Measurements from ENCODE around the gene ZNF862.

ZNF862 gene

DNA sequence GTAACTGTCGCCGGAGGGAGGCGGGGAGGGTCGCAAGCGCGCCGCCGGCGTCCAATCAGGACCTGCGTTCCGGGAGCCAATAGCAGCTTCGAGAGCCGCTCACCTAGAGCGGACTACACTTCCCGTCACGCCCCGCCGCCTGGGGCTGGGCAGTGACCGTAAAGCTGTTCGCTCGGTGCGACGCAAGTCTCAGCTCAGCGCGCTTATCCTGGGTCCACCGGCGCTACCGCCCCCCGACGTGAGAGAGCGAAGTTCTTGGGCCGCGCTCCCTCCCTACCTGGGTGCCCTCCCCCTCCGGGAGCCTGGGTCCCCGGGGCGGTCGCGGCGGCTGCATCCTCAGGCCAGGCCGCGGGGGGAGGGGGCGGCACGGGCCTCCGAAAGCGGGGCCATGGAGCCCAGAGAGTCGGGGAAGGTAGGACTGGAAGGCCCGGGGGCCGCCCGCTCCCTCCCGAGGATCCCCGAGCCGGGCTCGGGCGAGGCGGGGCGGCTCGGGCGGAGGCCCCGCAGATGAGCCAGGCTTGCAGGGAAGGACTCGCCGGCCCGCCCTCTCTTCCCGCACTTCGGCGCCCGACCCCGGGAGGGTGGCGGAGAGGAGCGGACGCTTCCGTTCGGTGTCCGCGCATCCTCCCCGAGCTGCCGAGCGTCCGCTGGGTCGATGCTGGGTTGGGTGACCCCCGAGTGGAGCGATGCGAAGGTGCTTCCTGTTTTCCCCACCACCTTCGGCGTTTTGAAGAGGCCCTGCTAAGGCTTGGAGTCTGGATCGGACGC lies at the start of gene ZNF862:
Gene ZNF862 (plus strand): TSS at position 152 of the 768 bp plus-strand sequence. CDS start 237 bp downstream, at position 389.
- peak; percentile 87 to 95 (median 93) for DNase-seq

DNA sequence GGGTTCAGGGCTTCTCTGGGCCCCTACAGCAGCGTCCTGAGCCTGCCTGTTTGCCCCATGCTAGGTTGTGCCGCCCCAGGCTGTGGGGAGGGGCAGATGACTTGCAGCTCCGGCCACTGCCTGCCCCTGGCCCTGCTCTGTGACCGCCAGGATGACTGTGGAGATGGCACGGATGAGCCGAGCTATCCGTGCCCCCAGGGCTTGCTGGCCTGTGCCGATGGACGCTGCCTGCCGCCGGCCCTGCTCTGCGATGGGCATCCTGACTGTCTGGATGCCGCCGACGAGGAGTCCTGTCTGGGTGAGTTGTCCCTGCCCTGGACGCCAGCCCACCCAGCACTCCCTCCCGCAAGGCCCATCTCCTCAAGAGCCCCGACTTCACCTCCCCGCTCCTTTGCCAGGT lies 49.1 kb upstream of the ZNF862 start:
- DNase-seq, result no peak

DNA sequence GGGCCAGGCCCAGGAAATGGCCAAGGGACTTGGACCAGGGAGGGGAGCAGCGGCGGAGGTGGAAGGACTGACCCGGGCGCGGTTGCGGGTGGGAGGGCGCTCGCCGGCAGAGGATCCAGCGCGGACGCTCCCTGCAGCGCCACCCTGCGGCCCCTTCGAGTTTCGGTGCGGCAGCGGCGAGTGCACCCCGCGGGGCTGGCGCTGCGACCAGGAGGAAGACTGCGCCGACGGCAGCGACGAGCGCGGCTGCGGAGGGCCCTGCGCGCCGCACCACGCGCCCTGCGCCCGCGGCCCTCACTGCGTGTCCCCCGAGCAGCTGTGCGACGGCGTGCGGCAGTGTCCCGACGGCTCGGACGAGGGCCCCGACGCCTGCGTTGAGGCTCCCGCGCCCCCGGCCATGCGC lies 48.0 kb upstream of the ZNF862 start:
- no peak for DNase-seq

DNA sequence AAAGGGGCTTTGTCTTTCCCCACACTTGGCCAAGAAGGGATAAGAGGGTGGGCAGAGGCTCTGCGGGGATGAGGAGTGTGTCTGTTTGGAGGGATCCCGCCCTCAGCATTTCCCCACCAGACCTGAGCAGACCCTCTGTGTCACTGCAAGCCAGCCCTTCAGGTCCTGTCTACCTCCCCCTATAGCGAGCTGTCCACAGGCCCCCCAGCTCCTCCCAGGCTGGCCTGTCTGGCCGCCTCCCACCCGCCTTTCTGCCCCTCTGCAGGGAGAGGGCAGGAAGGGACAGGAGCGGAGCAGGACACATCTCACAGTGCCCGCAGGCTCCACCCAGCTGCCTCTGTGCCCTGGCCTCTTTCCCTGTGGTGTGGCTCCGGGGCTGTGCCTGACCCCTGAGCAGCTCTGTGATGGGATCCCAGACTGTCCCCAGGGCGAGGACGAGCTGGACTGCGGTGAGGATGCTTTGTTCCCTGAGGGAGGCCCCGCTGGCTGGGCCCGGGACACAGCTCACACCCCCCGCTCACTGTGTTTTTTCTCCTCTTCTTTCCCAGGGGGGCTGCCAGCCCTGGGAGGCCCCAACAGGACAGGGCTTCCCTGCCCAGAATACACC lies 47.3 kb upstream of the ZNF862 start:
- DNase-seq, result no peak

DNA sequence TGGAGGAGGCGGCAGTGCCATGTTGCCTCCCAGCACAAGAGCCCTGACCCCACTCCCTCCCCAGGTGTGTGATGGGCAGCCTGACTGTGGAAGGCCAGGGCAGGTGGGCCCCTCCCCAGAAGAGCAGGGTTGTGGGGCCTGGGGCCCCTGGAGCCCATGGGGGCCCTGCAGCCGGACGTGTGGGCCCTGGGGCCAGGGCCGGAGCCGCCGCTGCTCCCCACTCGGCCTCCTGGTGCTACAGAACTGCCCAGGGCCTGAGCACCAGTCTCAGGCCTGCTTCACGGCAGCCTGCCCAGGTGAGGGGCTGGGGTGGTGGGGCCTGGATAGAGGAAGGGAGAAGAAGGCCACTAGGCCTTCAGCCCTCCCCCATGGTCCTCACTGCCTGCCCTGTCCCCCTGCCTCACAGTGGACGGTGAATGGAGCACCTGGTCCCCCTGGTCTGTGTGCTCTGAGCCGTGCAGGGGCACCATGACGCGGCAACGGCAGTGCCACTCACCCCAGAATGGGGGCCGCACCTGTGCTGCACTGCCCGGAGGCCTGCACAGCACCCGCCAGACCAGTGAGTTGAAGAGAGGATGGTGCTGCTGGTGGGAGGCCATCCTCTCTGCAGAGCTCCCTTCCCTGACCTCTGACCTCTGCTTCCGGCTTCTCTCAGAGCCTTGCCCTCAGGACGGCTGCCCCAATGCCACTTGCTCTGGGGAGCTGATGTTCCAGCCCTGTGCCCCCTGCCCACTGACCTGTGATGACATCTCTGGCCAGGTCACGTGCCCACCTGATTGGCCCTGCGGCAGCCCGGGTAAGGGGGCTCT lies 46.6 kb upstream of the ZNF862 start:
- DNase-seq, result no peak

DNA sequence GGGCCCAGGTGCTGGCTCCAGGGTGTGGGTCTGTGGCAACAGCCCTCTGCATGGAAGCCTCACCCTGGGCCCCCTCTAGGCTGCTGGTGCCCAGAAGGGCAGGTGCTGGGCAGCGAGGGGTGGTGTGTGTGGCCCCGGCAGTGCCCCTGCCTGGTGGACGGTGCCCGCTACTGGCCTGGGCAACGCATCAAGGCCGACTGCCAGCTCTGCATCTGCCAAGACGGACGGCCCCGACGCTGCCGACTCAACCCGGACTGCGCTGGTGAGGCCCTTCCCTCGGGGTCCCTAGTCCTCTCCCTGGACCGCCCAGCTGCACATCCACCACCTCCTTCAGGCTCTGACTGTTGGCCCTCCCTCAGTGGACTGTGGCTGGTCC lies 46.0 kb upstream of the ZNF862 start:
- DNase-seq, result no peak

DNA sequence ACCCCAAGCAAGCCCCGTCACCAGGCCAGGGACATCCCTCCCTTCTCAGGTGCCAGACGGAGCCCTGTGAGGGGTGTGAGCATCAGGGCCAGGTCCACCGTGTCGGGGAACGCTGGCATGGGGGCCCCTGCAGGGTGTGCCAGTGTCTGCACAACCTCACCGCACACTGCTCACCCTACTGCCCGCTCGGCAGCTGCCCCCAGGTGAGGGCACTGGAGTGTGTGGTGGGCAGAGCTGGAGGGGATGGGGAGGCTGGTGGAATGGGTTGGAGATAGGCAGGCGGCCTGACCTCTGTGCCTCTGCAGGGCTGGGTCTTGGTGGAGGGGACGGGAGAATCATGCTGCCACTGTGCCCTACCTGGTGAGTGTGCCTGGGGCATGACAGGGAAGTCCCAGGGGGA lies 44.9 kb upstream of the ZNF862 start:
- no peak for DNase-seq

DNA sequence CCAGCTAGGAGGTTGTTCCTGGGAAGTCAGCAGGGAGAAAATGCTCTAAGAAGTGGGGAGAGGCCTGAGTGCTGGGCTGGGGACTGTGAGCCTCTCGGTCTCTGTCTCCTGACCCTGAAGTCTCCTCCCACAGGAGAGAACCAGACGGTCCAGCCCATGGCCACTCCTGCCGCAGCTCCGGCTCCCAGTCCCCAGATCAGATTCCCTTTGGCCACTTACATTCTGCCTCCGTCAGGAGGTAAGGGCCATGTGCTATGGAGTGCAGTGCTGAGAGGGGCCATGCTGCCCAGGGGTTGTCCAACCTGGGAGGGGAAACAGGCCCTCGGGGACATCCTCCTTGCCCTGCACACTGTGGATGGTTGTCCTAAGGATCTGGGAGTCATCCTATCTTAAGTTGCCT lies 43.5 kb upstream of the ZNF862 start:
- DNase-seq, result no peak

DNA sequence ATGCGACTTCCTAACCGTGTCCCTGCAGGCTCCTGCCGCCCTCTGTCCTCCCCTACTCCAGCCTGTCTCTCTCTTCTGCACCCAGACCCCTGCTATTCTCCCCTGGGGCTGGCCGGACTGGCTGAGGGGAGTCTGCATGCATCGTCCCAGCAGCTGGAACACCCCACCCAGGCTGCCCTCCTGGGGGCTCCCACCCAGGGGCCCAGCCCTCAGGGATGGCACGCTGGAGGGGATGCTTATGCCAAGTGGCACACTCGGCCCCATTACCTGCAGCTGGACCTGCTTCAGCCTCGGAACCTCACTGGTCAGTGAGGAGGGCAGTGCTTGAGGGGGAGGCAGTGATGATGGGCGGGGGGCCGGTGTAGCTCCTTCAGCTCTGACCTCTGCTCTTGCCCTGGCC lies 43.0 kb upstream of the ZNF862 start:
- DNase-seq, result no peak

DNA sequence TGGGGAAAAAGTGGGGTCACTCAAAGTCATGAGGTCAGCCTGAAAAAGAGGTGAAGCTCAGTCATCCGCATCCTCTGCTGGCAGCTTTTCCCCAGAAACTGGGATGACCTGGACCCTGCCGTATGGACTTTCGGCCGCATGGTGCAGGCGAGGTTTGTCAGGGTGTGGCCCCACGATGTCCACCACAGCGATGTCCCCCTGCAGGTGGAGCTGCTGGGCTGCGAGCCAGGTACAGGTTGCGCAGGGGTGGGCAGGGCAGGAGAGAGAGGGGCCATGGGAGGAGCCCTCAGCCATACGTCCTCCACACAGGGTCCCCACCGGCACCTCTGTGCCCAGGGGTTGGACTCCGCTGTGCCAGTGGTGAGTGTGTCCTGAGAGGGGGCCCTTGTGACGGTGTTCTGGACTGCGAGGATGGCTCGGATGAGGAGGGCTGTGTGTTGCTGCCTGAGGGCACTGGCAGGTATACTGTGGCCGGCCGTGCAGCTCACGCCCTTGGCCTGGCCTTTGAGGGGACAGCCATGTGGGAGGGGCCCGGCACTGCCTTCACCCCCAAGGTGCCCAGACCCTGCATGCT lies 41.8 kb upstream of the ZNF862 start:
- no peak for DNase-seq

DNA sequence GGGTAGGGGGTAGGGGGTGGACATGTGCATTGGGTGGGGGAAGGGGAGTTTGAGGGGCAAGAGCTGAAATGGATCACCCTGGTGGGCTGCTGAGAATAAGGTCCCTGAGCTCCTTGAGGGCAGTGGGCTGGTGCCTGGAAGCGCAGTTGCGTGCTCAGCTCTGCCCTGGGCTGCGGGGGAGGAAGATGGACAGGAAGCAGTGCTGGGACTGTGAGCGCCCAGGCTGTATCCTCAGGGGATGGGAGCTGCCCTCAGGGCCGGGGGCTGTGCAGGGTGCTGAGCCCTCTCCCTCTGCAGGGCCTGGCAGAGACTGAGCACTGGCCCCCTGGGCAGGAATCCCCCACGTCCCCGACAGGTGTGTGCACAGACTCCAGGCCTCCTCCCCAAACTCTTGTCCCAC lies 40.4 kb upstream of the ZNF862 start:
- no peak for DNase-seq

DNA sequence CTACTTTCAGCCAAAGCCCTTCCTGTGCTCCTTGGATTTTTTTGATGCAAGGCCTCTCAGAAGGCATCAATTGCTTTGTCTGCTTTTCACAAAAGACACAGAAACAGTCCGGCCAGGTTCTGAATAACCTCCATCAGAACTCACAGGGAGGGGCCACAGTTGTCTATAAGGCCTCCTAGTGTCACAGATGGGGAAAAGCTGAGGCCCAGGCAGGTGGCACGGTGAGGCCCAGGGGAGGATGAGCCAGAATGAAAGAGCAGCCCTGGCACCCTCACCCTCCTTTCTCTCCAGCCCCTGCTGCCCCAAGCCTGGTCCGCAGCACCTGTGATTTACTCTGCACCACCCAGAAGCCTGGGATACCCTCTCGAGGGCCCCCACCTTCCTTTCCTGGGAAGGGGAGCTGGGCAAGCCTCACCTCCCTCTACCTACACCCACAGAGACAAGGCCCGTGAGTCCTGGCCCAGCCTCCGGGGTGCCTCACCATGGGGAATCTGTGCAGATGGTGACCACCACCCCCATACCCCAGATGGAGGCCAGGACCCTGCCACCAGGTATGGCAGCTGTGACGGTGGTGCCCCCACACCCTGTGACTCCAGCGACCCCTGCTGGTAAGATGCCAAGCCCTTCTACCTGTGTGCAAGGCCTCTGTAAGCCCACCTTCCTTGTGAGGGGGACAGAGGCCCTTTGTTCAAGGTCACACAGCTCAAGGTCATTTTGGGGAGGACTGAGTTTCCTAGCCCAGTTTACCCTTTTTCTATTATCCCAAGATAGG lies 38.6 kb upstream of the ZNF862 start:
- peak; percentile 21 to 41 (median 39) for DNase-seq

DNA sequence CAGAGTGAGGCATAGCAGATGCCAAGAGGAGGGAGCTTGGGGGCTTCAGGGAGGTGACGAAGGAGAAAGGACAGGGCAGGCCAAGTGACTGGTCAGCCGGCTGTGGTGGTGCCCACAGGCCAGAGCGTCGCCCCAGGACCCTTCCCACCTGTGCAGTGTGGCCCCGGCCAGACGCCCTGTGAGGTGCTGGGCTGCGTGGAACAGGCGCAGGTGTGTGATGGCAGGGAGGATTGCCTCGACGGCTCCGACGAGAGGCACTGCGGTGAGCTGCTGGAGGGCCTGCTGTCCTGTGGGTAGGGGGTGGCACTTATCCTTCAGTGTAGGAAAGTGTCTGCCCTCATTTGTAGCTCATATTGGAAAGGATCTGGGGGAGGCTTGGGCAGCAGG lies 38.0 kb upstream of the ZNF862 start:
- no peak for DNase-seq

DNA sequence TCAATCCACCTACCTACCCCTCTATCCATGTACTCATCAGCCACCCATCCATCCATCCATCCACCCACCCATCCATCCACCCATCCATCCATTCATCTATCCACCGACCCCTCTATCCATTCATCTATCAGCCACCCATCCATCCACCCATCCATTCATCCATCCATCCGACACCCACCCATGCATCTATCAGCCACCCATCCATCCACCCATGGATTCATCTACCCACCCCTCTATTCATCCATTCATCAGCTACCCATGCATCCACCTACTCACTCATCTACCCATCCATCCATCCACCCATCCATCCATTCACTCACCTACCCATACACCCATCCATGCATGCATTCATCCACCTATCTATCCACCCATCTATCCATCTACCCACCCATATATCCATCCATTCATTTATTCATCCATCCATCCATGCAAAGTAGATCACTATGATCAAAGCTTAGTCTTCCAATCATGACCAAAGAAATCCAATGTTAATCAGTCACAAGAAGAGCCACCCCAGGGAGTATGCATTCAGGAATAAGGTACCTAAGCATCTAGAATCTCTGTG lies 37.1 kb upstream of the ZNF862 start:
- no peak for DNase-seq

DNA sequence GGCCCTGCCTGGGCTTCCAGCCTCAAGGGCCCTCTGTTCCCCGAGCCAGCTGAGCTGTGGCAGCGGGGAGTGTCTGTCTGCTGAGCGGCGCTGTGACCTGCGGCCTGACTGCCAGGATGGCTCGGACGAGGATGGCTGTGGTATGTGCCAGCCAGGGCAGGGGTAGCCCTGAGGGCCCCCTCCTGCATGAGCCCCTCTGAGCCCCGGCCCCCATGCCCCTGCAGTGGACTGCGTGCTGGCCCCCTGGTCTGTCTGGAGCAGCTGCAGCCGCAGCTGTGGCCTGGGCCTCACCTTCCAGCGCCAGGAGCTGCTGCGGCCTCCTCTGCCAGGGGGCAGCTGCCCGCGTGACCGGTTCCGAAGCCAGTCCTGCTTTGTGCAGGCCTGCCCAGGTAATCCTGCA lies 36.4 kb upstream of the ZNF862 start:
- DNase-seq, result no peak

DNA sequence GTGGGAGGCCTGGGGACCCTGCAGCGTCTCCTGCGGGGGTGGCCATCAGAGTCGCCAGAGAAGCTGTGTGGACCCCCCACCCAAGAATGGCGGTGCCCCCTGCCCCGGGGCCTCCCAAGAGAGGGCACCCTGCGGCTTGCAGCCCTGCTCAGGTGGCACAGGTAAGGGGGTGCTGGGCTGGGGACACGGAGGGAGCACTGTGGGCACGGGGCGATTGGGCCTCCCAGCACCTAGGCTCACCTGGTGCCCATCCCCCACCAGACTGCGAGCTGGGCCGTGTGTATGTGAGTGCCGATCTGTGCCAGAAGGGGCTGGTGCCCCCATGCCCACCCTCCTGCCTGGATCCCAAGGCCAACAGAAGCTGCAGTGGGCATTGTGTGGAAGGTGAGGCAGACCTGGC lies 35.2 kb upstream of the ZNF862 start:
- DNase-seq, result no peak

DNA sequence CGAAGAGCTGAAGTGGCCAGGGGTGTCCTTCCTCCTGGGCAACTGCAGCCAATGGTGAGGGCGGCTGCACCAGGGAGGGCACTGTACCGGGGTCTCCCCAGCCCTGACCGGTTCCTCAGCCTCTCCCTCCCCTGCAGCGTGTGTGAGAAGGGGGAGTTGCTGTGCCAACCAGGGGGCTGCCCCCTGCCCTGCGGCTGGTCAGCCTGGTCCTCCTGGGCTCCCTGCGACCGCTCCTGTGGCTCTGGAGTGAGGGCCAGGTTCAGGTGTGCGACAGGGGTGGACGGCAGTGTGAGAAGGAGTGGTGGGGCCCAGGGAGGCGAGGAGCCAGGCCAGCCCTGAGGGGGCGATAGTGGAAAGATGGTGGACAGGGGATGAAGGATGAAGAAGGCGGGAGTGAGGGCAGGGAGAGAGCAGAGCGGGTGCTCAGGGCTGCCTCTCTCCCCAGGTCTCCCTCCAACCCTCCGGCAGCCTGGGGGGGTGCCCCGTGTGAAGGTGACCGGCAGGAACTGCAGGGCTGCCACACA lies 34.6 kb upstream of the ZNF862 start:
- DNase-seq, result no peak

DNA sequence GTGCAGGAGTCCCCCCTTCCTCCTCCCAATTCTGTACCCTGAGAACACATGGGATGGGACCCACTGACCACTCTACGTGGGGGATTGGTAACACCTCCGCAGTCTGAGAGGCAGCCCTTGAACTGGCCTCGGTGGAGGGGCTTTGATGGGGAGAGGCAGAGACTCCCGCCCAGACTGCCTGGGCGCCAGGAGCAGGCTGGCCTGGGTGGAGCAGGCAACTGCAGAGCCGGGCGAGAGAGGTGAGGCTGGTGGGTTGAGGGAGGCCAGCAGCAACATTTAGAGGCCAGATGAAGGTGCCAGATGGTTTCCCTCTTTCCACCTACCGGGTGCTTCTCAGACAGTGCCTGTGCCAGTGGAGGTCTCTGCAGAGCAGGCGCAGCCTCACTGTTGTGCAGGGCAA lies 34.1 kb upstream of the ZNF862 start:
- DNase-seq, result no peak

DNA sequence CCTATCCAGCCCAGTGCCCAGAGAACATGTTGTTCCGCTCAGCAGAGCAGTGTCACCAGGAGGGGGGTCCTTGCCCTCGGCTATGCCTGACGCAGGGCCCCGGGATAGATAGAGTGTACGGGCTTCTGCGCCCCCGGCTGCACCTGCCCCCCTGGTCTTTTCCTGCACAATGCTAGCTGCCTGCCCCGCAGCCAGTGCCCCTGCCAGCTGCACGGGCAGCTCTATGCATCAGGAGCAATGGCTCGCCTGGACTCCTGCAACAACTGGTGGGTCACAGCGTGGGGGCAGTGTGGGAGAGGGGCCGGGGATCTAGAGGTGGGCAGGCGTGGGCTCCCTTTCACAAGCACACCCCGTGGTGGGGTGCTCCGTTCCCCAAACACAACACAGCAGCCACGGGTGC lies 31.4 kb upstream of the ZNF862 start:
- no peak for DNase-seq

DNA sequence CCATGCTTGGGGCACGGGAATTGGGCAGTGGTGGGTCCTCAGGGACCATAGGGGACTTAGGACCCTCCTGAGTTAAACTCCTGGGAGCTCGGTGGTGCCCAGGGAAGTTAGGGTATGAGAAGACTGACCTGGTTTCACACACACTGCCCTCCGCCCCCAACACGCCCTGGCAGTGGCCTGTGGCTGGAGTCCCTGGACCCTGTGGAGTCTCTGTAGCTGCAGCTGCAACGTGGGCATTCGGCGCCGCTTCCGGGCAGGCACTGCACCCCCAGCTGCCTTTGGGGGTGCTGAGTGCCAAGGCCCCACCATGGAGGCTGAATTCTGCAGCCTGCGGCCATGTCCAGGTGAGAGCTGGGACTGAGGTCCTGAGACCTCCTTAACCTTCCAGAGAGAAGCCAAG lies 29.9 kb upstream of the ZNF862 start:
- DNase-seq, result no peak

DNA sequence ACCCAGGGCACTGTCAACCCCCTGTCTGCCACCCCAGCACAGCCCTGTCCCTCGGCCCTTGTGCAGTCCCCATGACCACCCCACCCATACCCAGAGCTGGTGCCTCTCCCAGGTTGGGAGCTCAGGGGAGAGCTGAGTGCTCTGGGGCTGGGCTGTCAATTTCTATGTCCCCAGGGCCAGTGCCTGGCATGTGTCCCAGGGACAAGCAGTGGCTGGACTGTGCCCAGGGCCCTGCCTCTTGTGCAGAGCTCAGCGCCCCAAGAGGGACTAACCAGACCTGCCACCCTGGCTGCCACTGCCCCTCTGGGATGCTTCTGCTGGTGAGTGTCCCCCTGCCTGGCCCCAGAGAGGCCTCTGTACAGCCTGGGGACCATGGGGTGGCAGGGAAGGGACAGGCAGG lies 29.0 kb upstream of the ZNF862 start:
- DNase-seq, result no peak

DNA sequence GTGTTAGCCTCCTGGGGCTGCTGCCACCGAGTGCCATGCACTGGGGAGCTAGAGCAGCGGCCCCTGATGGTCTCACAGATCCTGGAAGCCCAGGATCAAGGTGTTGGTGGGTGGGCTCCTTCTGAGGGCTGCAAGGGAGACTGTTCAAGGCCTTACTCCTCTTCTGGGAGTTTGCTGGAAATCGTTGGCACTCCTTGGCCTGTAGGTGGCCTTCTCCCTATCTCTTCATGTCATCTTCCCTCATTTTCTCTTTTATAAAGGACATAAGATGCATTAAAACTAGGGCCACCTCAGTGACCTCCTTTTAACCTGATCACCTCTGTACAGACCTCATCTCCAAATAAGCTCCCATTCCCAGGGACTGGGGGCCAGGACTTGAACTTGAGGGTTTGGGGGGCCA lies 27.0 kb upstream of the ZNF862 start:
- DNase-seq, result no peak

All from activated CD4-positive, CD25-positive, alpha-beta regulatory T cell (primary cell).